H1 (cell line): ENCODE results near the gene S100A14. TPM values are rescaled to one million over a fixed set of nuclear protein-coding genes. Genes with fewer than 3 reads are reported as not detected.

Source experiments
- CTCF ChIA-PET: fragments of 300-600 bp; sonication (Branson Sonifier 250); formaldehyde crosslinking; loops from one replicate; lab custom pipeline; 2021; ENCODE audit not compliant: partially characterized antibody; lab: Charles Lee
- POLR2A ChIA-PET: fragments of 300-600 bp; sonication (Branson Sonifier 250); formaldehyde crosslinking; loops from one replicate; lab custom pipeline; 2021; ENCODE audit warnings: inconsistent platforms; ENCODE audit not compliant: partially characterized antibody; lab: Charles Lee
- DNase-seq, 2 experiments: peaks; one replicate each; pipeline versions ENCODE4 v3.0.0 to v3.0.0-alpha.2; 2010 to 2022; ENCODE audit warnings: low spot score in 2 of 2, low read depth in 1 of 2, mixed read lengths in 1 of 2
- FAIRE-seq: peaks from 2 replicates; lab custom pipeline; 2011; peaks lifted over from hg19 to GRCh38; lab: Jason Lieb, UNC
- H2AFZ ChIP-seq: 2 replicates; pipeline ENCODE4 v1.8.1; 2012; ENCODE audit warnings: low read length, inconsistent platforms
- H2AK5ac ChIP-seq: 2 replicates; pipeline ENCODE4 v1.6.1; 2013; ENCODE audit warnings: low read depth, low read length
- H2BK120ac ChIP-seq: replicated peaks from 2 replicates; pipeline ENCODE3; 2013; ENCODE audit warnings: low read depth, low read length, inconsistent platforms
- H2BK12ac ChIP-seq: 2 replicates; pipeline ENCODE4 v1.6.1; 2013; ENCODE audit warnings: low read depth, low read length
- H2BK15ac ChIP-seq: 2 replicates; pipeline ENCODE4 v1.6.1; 2013; ENCODE audit warnings: low read length
- H2BK20ac ChIP-seq: 2 replicates; pipeline ENCODE4 v1.6.1; 2013; ENCODE audit warnings: low read length
- H2BK5ac ChIP-seq: 2 replicates; pipeline ENCODE4 v1.6.1; 2013; ENCODE audit warnings: low read depth, low read length
- H3K14ac ChIP-seq: 2 replicates; pipeline ENCODE4 v1.6.1; 2013; ENCODE audit warnings: inconsistent platforms; ENCODE audit not compliant: insufficient read length
- H3K18ac ChIP-seq: 2 replicates; pipeline ENCODE4 v1.6.1; 2013; ENCODE audit warnings: low read length; ENCODE audit errors: extremely low read depth
- H3K23ac ChIP-seq: 2 replicates; pipeline ENCODE4 v1.6.1; 2013; ENCODE audit warnings: inconsistent platforms; ENCODE audit not compliant: insufficient read length
- H3K23me2 ChIP-seq: 2 replicates; pipeline ENCODE4 v1.6.1; 2013; ENCODE audit warnings: low read depth, low read length
- H3K27ac ChIP-seq: 2 replicates; pipeline ENCODE4 v1.6.1; 2011; ENCODE audit warnings: low read depth, low read length, inconsistent platforms
- H3K27me3 ChIP-seq, 4 experiments: replicated peaks in 1 of 4; 1 replicate in 1 of 4; 2 replicates in 3 of 4; pipeline versions ENCODE4 v1.6.1 to v1.8.1; 2011 to 2013; ENCODE audit warnings: low read length in 3 of 4, mild to moderate bottlenecking in 3 of 4, inconsistent platforms in 2 of 4, mixed read lengths in 2 of 4, moderate library complexity in 1 of 4; ENCODE audit not compliant: control insufficient read depth in 3 of 4, insufficient read depth in 3 of 4; ENCODE audit errors: extremely low read depth in 1 of 4
- H3K36me3 ChIP-seq, 4 experiments: 2 replicates each; pipeline versions ENCODE4 v1.6.1 to v1.8.1; 2011 to 2013; ENCODE audit warnings: mild to moderate bottlenecking in 4 of 4, low read length in 3 of 4, moderate library complexity in 2 of 4, control low read depth in 1 of 4, inconsistent platforms in 1 of 4; ENCODE audit not compliant: insufficient read depth in 4 of 4, control insufficient read depth in 2 of 4
- H3K4ac ChIP-seq: replicated peaks from 2 replicates; pipeline ENCODE3; 2013; ENCODE audit warnings: low read length, low read depth, mixed read lengths, inconsistent platforms; ENCODE audit not compliant: insufficient read length
- H3K4me1 ChIP-seq, 4 experiments: replicated peaks in 1 of 4; 1 replicate in 1 of 4; 2 replicates in 3 of 4; pipeline versions ENCODE4 v1.6.1 to v1.8.1; 2011 to 2013; ENCODE audit warnings: low read length in 3 of 4, inconsistent platforms in 2 of 4, mixed read lengths in 1 of 4; ENCODE audit not compliant: insufficient read depth in 4 of 4, control insufficient read depth in 3 of 4
- H3K4me2 ChIP-seq, 2 experiments: 2 replicates each; pipeline versions ENCODE4 v1.6.1 to v1.8.1; 2011 to 2013; ENCODE audit warnings: low read depth in 2 of 2, low read length in 2 of 2, control low read depth in 1 of 2, inconsistent platforms in 1 of 2, mild to moderate bottlenecking in 1 of 2; ENCODE audit not compliant: insufficient read depth in 1 of 2
- H3K4me3 ChIP-seq, 4 experiments: fragments of 200-600, 300-600 bp in 1 of 4; sonication (generic), shearing (Covaris generic), sonication (Bioruptor Twin) in 1 of 4; 2 replicates each; pipeline versions ENCODE4 v1.5.1 to v1.8.1; 2011 to 2016; ENCODE audit warnings: low read length in 4 of 4, low read depth in 3 of 4, control low read depth in 2 of 4, inconsistent platforms in 2 of 4, mild to moderate bottlenecking in 2 of 4, mixed read lengths in 1 of 4, moderate library complexity in 1 of 4; ENCODE audit not compliant: insufficient read depth in 2 of 4; ENCODE audit errors: extremely low read depth in 1 of 4
- H3K56ac ChIP-seq: replicated peaks from 2 replicates; pipeline ENCODE3; 2013; ENCODE audit warnings: low read depth, mild to moderate bottlenecking, mixed read lengths, low read length, inconsistent platforms; ENCODE audit not compliant: insufficient read length
- H3K79me1 ChIP-seq: 2 replicates; pipeline ENCODE4 v1.6.1; 2013; ENCODE audit warnings: low read depth, low read length, control low read depth
- H3K79me2 ChIP-seq, 2 experiments: 2 replicates each; pipeline versions ENCODE4 v1.6.1 to v1.8.1; 2012 to 2013; ENCODE audit warnings: low read length in 2 of 2, mild to moderate bottlenecking in 2 of 2, inconsistent platforms in 1 of 2; ENCODE audit not compliant: insufficient read depth in 2 of 2, control insufficient read depth in 1 of 2
- H3K9ac ChIP-seq, 4 experiments: replicated peaks in 1 of 4; 1 replicate in 1 of 4; 2 replicates in 3 of 4; pipeline versions ENCODE4 v1.6.1 to v1.8.1; 2011 to 2013; ENCODE audit warnings: low read depth in 3 of 4, low read length in 3 of 4, control low read depth in 2 of 4, mild to moderate bottlenecking in 2 of 4, moderate library complexity in 2 of 4, inconsistent platforms in 1 of 4; ENCODE audit errors: extremely low read depth in 1 of 4
- H3K9me3 ChIP-seq, 2 experiments: 2 replicates each; pipeline versions ENCODE4 v1.6.1 to v1.8.1; 2012 to 2013; ENCODE audit warnings: mild to moderate bottlenecking in 2 of 2, moderate library complexity in 2 of 2, control low read depth in 1 of 2, inconsistent platforms in 1 of 2, low read depth in 1 of 2, low read length in 1 of 2, mixed read lengths in 1 of 2; ENCODE audit not compliant: insufficient read depth in 2 of 2
- H4K20me1 ChIP-seq, 2 experiments: replicated peaks in 1 of 2; 2 replicates each; pipeline versions ENCODE3 to v1.8.1; 2011 to 2013; ENCODE audit warnings: inconsistent platforms in 2 of 2, low read length in 2 of 2, mild to moderate bottlenecking in 1 of 2; ENCODE audit not compliant: insufficient read depth in 2 of 2, control insufficient read depth in 1 of 2
- H4K5ac ChIP-seq: 2 replicates; pipeline ENCODE4 v1.6.1; 2013; ENCODE audit warnings: low read length, low read depth, mixed read lengths, inconsistent platforms; ENCODE audit not compliant: insufficient read length
- H4K8ac ChIP-seq: 2 replicates; pipeline ENCODE4 v1.8.0; 2013; ENCODE audit warnings: mild to moderate bottlenecking, moderate library complexity, low read length, inconsistent platforms; ENCODE audit not compliant: insufficient read depth; ENCODE audit errors: extremely low read depth
- H4K91ac ChIP-seq: replicated peaks from 2 replicates; pipeline ENCODE3; 2013; ENCODE audit warnings: low read length, mixed read lengths, inconsistent platforms; ENCODE audit not compliant: insufficient read length
- ASH2L ChIP-seq: fragments of 200-600, 300-600 bp; sonication (generic); IDR thresholded peaks from one replicate; pipeline ENCODE4 v1.7.1; 2017; ENCODE audit warnings: low read length
- BCL11A ChIP-seq, 2 experiments: IDR thresholded peaks; one replicate each; pipeline ENCODE4 v1.6.1; 2011; ENCODE audit warnings: low read depth in 2 of 2, low read length in 2 of 2, mild to moderate bottlenecking in 2 of 2
- CTCF ChIP-seq, 3 experiments: IDR thresholded peaks; 1 replicate in 2 of 3; 2 replicates in 1 of 3; pipeline versions ENCODE4 v1.5.1 to v1.6.1; 2011; ENCODE audit warnings: low read length in 3 of 3, mild to moderate bottlenecking in 3 of 3, inconsistent platforms in 2 of 3, low read depth in 1 of 3, moderate library complexity in 1 of 3; ENCODE audit not compliant: insufficient read depth in 1 of 3; ENCODE audit errors: control extremely low read depth in 1 of 3
- FOSL1 ChIP-seq: IDR thresholded peaks from 2 replicates; pipeline ENCODE4 v1.6.1; 2011; ENCODE audit warnings: mild to moderate bottlenecking, low read depth, low read length, moderate library complexity; ENCODE audit not compliant: insufficient read depth
- RAD21 ChIP-seq, 2 experiments: IDR thresholded peaks in 1 of 2; conservative IDR thresholded peaks in 1 of 2; 2 replicates each; pipeline ENCODE4 v1.6.1; 2011; ENCODE audit warnings: low read depth in 2 of 2, low read length in 2 of 2, improper control_type of control experiment in 1 of 2, inconsistent platforms in 1 of 2, mild to moderate bottlenecking in 1 of 2, moderate library complexity in 1 of 2
- SIN3A ChIP-seq, 2 experiments: IDR thresholded peaks in 1 of 2; conservative IDR thresholded peaks in 1 of 2; 2 replicates each; pipeline ENCODE4 v1.6.1; 2011 to 2012; ENCODE audit warnings: low read length in 2 of 2, improper control_type of control experiment in 1 of 2, low read depth in 1 of 2, mild to moderate bottlenecking in 1 of 2
- SP2 ChIP-seq: IDR thresholded peaks from 2 replicates; pipeline ENCODE4 v1.6.1; 2012; ENCODE audit warnings: mild to moderate bottlenecking, low read length, inconsistent platforms
- SP4 ChIP-seq: IDR thresholded peaks from 2 replicates; pipeline ENCODE4 v1.6.1; 2012; ENCODE audit warnings: low read length, inconsistent platforms
- TCF12 ChIP-seq: IDR thresholded peaks from 2 replicates; pipeline ENCODE4 v1.6.1; 2011; ENCODE audit warnings: low read depth, mild to moderate bottlenecking, low read length
- ZNF274 ChIP-seq: IDR thresholded peaks from 2 replicates; pipeline ENCODE4 v1.7.0; 2012; ENCODE audit warnings: low read length, borderline replicate concordance; ENCODE audit errors: extremely low read depth
- WGBS, 2 experiments: shearing (Covaris generic) in 1 of 2; methylation state at CpG; one replicate each; pipeline versions ENCODE4 v1.1.6 to v1.1.7; 2013 to 2015; ENCODE audit warnings: low lambda C conversion rate in 2 of 2, mixed read lengths in 2 of 2, inconsistent platforms in 1 of 2, low coverage in 1 of 2, missing lambda C conversion rate in 1 of 2; ENCODE audit not compliant: insufficient replicate concordance in 2 of 2, insufficient coverage in 1 of 2, insufficient read length in 1 of 2; ENCODE audit errors: extremely low coverage in 1 of 2, missing lambda C conversion rate in 1 of 2; 5-methylcytosine and 5-hydroxymethylcytosine counted together
- polyA plus RNA-seq, 7 experiments: library from polyadenylated mRNA; depleted of rRNA in 3 of 7; stranded (reverse) in 5 of 7; unstranded in 2 of 7; fragments of >200 nt in 5 of 7; fragments of 200-250 nt in 2 of 7; gene quantifications; 1 replicate in 5 of 7; 2 replicates in 1 of 7; 4 replicates in 1 of 7; pipeline versions ENCODE4 v1.2.1 to v1.2.3, GENCODE V29; 2011 to 2013; ENCODE audit warnings: missing spikeins in 2 of 7, mixed read lengths in 2 of 7
- total RNA-seq: library from RNA; stranded (reverse); fragmentation: NEBNext Ultra II Directional; extraction: Animal tissue kit (Norgen Biotek cat#: 25700); gene quantifications from 2 replicates; pipeline ENCODE4 v1.2.1, GENCODE V29; 2021

S100A14 gene
- total and polyA plus RNA-seq, 2 of the 8 experiments (the other 6 are each of a cell fraction or from before 2014, with no cell fraction given): 1.4 to 5.3 TPM

- Histone ChIP-seq H3K23ac (no peak overlapping the region), H2BK12ac (no peak overlapping the region), H3K4me2 (no peak overlapping the region), H3K27ac (no peak overlapping the region), H3K9me3 (peaks cover 0 to 10% of the 10 kb centered on the region in 2 experiments; a peak in 1 of 4 replicates), H2BK120ac (no peak overlapping the region), H4K91ac (no peak overlapping the region), H3K9ac (no peak overlapping the region), H4K5ac (no peak overlapping the region), H3K14ac (no peak overlapping the region), H3K79me2 (no peaks in the 10 kb centered on the region), H3K36me3 (no peaks in the 10 kb centered on the region), H3K4ac (no peak overlapping the region), H3K4me3 (no peak overlapping the region), H2AK5ac (no peak overlapping the region), H3K56ac (no peak overlapping the region), H2BK15ac (no peak overlapping the region), H4K20me1 (no peaks in the 10 kb centered on the region), H3K23me2 (peaks cover 2% of the 10 kb centered on the region), H4K8ac (no peak overlapping the region), H3K18ac (no peak overlapping the region), H3K27me3 (0 out of 7 replicates have a peak, but pooled peaks cover 0 to 4% (median 0%) of the 10 kb centered on the region in 4 experiments), H2BK5ac (no peak overlapping the region), H2AFZ (no peak overlapping the region), H3K79me1 (no peaks in the 10 kb centered on the region), H2BK20ac (no peak overlapping the region), H3K4me1 (peaks cover 4 to 8% (median 7%) of the 10 kb centered on the region in 4 experiments; a peak in 6 of 7 replicates)
- CTCF ChIA-PET: interaction anchor here (0.7 to 7.5 kb wide), 29 partner anchors 9 to 772 kb away, joined by 3 to 224 read pairs (median 5); partner anchors contain the start of genes CHTOP, S100A1, S100A13 and S100A14
- FAIRE-seq: no peak
- 58% methylated on average over 3 of the region's 3 CpGs; no CpG with 5 or more reads in 1 of the 2 experiments for WGBS, 2 experiments
- peak in 1 of 2 experiments; percentile 43 for DNase-seq
- POLR2A ChIA-PET: interaction anchor here (0.7 to 2.3 kb wide), 9 partner anchors 14 to 68 kb away, joined by 3 to 19 read pairs (median 4); partner anchors contain the start of genes CHTOP, S100A13, S100A16 and S100A6
- no peak for TF ChIP-seq SP4
- no peak for TF ChIP-seq TCF12
- TF ChIP-seq SIN3A (conservative IDR thresholded peaks at IDR 0.05 in 1 of 2, IDR thresholded peaks at IDR 0.05 in 1 of 2; ENCODE audit: low read depth in 1 of 2, low read length in 2 of 2): no peak
- no peak for TF ChIP-seq FOSL1
- no peak for TF ChIP-seq BCL11A (IDR thresholded peaks at IDR 0.05; ENCODE audit: low read depth in 2 of 2, low read length in 2 of 2)
- TF ChIP-seq ZNF274: no peak
- TF ChIP-seq CTCF (IDR thresholded peaks at IDR 0.05; ENCODE audit: control extremely low read depth in 1 of 3, insufficient read depth in 1 of 3, low read depth in 1 of 3, low read length in 3 of 3): peak; percentile 91 to 95 (median 92)
- TF ChIP-seq RAD21 (IDR thresholded peaks at IDR 0.05 in 1 of 2, conservative IDR thresholded peaks at IDR 0.05 in 1 of 2; ENCODE audit: low read depth in 2 of 2, low read length in 2 of 2): peak; percentile 93 to 97
- TF ChIP-seq ASH2L: no peak
- no peak for TF ChIP-seq SP2
These were observed 43.5 kb downstream of the S100A14 start for GRCh38 chr1:153572569-153573015.
